ENCODE measurements around the gene OMP. TPM values are rescaled to one million over a fixed set of nuclear protein-coding genes. Genes with fewer than 3 reads are reported as not detected.

Gene OMP
- total RNA-seq, 1 donor from 2014 or later = not detected

- no peak for DNase-seq (ENCODE audit: low spot score in 2 of 2)
- no peak for FAIRE-seq
Measured at GRCh38 chr11:77068457-77069335, 33.9 kb upstream of the OMP start.

DNA sequence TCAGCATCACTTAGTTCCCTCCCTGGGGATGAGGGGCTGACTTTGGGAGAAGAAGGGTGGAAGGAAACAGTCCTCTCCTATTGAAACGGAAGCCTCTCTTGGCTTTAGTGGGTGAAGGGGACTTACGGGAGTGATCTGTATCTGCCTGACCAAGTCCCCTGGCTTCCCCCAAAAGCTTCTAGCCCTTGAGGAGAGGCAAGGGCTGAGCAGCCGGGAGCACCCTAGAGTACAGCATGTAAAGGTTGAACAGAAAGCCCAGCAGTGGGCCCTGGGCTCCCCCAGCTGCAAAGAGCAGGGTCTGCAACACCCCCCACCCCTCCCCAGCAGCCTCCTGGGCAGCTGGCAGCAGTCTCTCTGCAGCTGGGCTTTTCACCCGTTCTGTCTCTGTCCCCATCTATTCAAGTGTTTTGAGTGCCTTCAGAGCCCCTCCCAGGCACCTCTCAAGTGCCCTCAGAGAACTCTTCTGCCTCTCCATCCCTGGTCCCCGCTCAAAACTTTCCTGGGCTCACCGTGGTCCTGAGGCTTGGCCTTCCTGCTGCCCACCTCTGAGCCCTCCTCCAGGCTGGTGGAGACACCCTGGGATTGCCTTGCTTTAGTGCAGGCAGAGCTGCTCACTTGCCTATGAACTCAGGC lies 33.2 kb upstream of the OMP start:
- DNase-seq (ENCODE audit: low spot score in 2 of 2) (no peak), FAIRE-seq (no peak)

DNA sequence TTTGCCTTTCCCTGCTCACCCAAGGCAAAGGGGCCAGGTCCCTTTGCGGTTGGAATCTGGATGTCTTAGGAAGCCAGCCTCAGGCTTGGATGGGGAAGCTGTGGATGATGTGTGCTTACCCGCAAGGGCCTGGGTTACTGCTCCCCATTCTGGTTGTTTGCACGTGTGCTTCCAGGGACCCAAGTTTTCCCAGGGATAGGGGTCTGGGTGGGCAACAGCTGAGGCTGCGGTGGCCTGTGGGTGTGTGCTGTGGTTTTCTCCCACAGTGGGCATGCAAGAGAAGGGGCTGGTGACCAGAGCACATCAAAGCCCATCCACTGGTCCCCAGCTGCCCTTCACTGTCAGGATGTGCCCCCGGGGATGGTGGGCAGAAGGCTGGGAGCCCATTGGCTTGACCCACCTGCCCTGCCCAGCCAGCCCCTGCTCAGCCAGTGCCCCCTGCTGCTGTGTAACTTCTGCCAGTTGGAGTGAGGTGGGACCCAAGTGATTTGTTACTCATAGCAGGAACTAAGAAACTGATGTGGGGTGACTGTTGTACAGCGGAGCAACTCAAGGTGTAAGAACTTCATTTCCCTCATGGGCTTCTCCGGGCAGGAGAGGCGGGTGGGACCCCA lies 32.6 kb upstream of the OMP start:
- no peak for DNase-seq (ENCODE audit: low spot score in 2 of 2)

GRCh38 chr11:77071077-77071476 lies 31.6 kb upstream of the OMP start:
- no peak for FAIRE-seq

More for the DNA sequence above, 32.6 kb upstream of the OMP start:
- FAIRE-seq = no peak

GRCh38 chr11:77071671-77072605 lies 30.7 kb upstream of the OMP start:
- FAIRE-seq (no peak), DNase-seq (ENCODE audit: low spot score in 2 of 2) (no peak)

More at GRCh38 chr11:77071077-77071476, 31.6 kb upstream of the OMP start:
- DNase-seq (ENCODE audit: low spot score in 2 of 2) = no peak

DNA sequence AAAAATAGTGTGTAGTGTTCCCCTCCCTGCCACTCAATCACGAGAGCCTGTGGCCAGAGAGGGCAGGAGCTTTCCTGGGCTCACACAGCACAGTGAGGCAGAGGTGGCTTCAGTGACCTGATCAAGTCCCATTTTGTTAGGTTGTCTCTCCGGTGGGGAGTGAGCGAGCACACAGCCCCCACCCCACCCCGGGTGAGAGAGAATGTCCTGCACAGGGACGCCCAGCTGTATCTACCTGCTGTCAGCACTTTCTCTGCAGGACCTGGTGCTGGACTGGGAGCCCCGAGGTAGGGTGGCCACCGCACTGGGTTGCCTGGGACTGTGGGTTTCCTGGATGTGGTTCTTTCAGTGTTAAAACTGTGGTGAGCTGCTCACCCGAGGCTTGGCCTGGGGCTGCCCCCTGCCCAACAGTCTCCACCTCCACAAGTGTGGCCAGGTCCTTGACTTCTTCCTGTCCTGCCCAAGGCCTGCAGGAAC lies 29.8 kb upstream of the OMP start:
- DNase-seq (ENCODE audit: low spot score in 2 of 2) (no peak), FAIRE-seq (no peak)

DNA sequence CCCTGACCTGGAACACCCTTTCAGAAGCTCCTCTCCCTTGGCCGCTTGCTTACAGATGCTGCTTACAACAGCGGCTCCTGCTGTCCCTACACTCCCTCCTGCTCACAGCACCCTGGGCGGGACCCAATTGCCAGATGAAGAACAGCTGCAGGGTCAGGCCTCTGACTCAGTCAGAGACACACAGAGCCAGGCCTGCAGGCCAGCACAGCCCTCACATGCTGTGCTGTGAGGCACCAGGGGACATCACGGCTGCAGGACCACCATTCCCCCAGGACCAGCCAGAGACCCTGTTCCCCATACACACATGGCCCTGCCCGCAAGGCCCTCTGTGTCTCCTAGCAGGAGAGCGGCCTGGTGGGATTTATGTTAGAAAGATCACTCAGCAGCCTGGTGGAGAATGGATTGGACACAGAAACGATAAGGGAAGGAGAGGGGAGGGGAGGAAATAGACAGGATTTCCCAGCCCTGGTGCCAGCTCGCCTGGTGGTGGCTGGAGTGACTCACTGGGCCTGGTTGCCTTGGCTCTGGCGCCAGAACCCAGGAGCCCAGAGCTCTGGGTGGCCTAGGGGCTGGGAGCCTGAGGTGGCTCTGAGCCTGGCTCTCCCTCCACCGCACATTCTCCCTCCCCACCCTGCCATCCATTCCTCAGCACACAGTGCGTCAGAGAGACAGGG lies 29.2 kb upstream of the OMP start:
- FAIRE-seq (no peak), DNase-seq (ENCODE audit: low spot score in 2 of 2) (peak in 1 of 2 donors; percentile 70)

GRCh38 chr11:77074205-77074604 lies 28.4 kb upstream of the OMP start:
- FAIRE-seq (no peak), DNase-seq (ENCODE audit: low spot score in 2 of 2) (no peak)

GRCh38 chr11:77074626-77075221 lies 27.9 kb upstream of the OMP start:
- DNase-seq (ENCODE audit: low spot score in 2 of 2) (no peak), FAIRE-seq (no peak)

DNA sequence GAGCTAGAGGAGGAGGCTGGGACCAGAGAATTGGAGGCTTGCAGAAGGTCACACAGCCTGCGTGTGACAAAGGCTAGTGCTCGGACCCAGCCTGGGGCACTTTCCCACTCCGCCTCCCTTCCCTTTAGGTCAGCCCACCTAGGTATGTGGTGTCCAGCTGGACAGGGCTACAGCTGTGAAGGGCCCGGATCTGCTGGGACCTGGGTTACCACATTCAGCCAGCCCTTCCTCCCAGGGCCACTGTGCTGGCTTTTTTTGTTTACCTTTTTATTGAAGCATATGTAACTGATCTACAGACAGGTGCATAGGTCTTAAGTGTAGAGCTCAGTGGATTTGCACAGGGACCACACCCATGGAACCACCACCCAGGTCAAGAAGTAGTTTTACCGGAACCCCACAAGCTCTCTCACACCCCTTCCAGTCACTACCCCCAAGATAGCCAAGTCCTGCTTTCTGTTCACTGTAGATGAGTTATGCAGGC lies 27.2 kb upstream of the OMP start:
- DNase-seq (ENCODE audit: low spot score in 2 of 2) (no peak), FAIRE-seq (no peak)

- FAIRE-seq = no peak
Measured at GRCh38 chr11:77079666-77080065, 23.0 kb upstream of the OMP start.

DNA sequence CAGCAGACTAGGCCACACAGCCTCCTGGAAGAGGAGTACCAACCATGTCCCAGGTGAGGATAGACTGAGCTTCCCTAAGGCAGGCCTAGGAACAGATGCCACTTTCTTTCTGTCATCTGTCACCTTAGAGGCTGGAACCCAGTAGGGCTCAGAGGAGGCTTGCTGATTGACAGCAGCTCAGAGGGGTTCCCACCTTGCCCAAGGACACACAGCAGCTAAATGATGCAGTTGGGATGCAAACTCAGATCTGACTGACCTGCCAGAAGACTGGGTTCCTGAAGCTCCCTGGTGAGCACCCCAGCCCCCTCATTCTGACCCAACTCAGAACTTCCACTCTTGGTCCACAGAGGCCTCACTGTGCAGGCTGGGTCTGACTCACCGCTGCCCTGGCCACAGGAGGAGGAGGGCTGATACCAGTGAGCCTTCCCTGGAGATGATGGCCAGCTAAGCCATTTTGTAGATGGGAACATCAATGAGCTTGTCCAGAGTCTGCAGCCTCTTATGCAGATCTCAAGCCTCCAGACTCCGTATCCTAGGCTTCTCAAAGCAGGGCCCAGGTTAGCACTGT lies 21.9 kb upstream of the OMP start:
- no peak for DNase-seq (ENCODE audit: low spot score in 2 of 2)
- no peak for FAIRE-seq

More at GRCh38 chr11:77079666-77080065, 23.0 kb upstream of the OMP start:
- no peak for DNase-seq (ENCODE audit: low spot score in 2 of 2)

GRCh38 chr11:77081381-77081851 lies 21.2 kb upstream of the OMP start:
- DNase-seq (ENCODE audit: low spot score in 2 of 2) = no peak
- FAIRE-seq = no peak

DNA sequence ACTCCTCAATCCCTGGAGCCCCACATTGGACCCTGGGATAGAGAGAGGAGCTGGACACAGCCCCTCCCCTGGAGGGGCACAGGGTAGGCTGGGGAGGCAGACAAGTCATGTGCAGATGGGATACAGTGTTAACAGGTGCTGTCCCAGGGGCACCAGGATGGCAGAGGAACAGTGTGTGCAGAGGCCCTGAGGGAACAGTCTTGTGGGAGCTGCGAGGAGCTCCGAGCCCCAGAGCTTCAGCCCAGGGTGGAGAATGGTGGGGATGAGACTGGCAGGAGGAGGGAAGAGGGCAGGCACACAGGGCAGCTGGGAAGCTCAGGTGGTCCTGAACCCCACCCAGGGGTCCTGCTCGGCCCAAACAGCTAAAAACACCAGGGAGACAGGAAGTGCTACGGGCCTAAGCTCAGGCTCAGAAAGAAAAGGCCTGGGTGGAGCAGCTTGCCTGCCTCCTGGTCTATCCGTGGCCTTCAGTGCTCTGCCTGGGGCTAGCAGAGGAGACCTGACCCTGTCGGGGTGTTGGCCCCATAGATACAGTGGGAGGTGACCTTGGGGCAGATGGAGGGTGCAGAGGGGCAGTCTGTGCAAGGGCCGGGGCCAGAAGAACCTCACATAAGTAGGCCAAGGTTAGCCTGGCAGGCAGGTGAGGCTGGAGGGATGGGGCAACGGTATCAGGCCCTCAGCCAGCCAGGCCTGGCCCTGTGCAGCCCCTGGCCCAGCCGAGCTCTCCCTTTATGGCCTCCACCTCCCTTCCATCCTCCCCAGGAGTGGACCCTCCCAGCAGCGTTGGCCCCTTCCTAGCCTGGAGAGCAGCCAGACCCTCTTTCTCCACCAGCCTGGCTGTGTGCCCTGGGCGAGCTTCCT lies 20.4 kb upstream of the OMP start:
- DNase-seq (ENCODE audit: low spot score in 2 of 2) (no peak), FAIRE-seq (no peak)

DNA sequence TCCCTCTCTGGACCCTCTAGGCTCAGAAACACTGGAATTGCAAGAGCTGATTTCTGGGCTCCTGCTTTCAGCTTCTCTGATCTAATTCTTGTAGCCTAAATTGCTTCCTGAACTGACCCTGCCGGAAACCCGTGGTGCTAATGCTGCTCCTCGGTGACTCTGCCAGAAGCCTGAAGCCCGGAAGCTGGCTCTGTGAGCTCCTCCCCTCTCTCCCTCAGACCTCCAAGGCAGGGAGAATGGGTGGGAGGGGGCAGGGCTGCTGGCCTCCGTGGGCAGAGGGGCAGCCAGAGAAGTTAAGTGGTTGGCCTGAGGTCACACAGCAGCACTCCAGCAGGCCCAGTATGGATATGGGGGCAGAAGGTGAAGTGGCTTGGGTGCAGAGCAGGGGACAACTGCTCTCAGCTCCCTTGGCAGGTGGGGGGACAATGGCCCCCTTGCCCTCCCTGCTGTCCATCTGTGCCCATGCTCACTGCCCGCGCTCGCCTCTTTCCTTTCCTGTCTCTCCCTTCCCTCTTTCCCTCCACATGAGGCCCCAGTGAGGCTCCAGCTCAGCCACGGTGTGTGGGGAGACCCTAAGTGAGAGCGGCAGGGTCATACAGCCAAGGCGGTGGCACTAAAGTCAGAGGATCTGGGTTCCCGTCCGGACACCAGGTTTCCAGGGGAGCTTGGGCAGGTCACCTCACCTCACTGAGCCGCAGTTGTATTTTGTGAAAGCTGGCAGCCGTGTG lies 19.6 kb upstream of the OMP start:
- FAIRE-seq (no peak), DNase-seq (ENCODE audit: low spot score in 2 of 2) (no peak)

- DNase-seq (ENCODE audit: low spot score in 2 of 2) (no peak), FAIRE-seq (no peak)
Measured at GRCh38 chr11:77083566-77084245, 18.9 kb upstream of the OMP start.
